Fibroblast of skin of scalp (primary cell): Measurements from ENCODE around the gene COL1A1.
A peak's percentile ranks its signal among the peaks of the same experiment; 100 is the strongest.

ENCODE experiments used
- DNase-seq: peaks from one replicate; pipeline ENCODE4 v3.0.0-alpha.2; 2013

Gene COL1A1

GRCh38 chr17:50141026-50141744 lies 60.2 kb downstream of the COL1A1 start:
- DNase-seq, result no peak

- peak; percentile 78 for DNase-seq
These were observed 61.2 kb downstream of the COL1A1 start for GRCh38 chr17:50139950-50140885.

GRCh38 chr17:50139185-50139783 lies 62.1 kb downstream of the COL1A1 start:
- no peak for DNase-seq

GRCh38 chr17:50137042-50137441 lies 64.4 kb downstream of the COL1A1 start:
- DNase-seq, result no peak

- no peak for DNase-seq
These were observed 65.2 kb downstream of the COL1A1 start for GRCh38 chr17:50136096-50136687.

- DNase-seq, result no peak
These were observed 65.9 kb downstream of the COL1A1 start for GRCh38 chr17:50135316-50136095.

- peak; percentile 50 for DNase-seq
These were observed 67.0 kb downstream of the COL1A1 start for GRCh38 chr17:50134206-50135110.

- no peak for DNase-seq
These were observed 67.7 kb downstream of the COL1A1 start for GRCh38 chr17:50133769-50134099.
